GM10847 (cell line): ENCODE measurements around the gene SYTL1.

ENCODE experiments used
- POLR2A ChIP-seq: IDR thresholded peaks from 2 replicates; pipeline ENCODE4 v1.6.1; 2011; ENCODE audit not compliant: insufficient read length; ENCODE audit errors: extremely low read depth

SYTL1 gene

GRCh38 chr1:27335506-27336422, 6.1 kb upstream of the SYTL1 start:
- no peak for TF ChIP-seq POLR2A

- no peak for TF ChIP-seq POLR2A
Measured at GRCh38 chr1:27336756-27337155, 5.1 kb upstream of the SYTL1 start.

- no peak for TF ChIP-seq POLR2A
Measured at GRCh38 chr1:27338751-27339150, 3.1 kb upstream of the SYTL1 start.

GRCh38 chr1:27339213-27339612, 2.6 kb upstream of the SYTL1 start:
- TF ChIP-seq POLR2A, result no peak

- no peak for TF ChIP-seq POLR2A
Measured at GRCh38 chr1:27342391-27342777, 562 bp downstream of the SYTL1 start.

GRCh38 chr1:27342778-27343638, 1.2 kb downstream of the SYTL1 start:
- no peak for TF ChIP-seq POLR2A

- no peak for TF ChIP-seq POLR2A
Measured at GRCh38 chr1:27343639-27344025, 1.8 kb downstream of the SYTL1 start.

GRCh38 chr1:27345272-27345671, 3.5 kb downstream of the SYTL1 start:
- no peak for TF ChIP-seq POLR2A

GRCh38 chr1:27346357-27346756, 4.5 kb downstream of the SYTL1 start:
- TF ChIP-seq POLR2A, result no peak

GRCh38 chr1:27346991-27347624, 5.3 kb downstream of the SYTL1 start:
- TF ChIP-seq POLR2A, result no peak

GRCh38 chr1:27348861-27349783, 7.3 kb downstream of the SYTL1 start:
- no peak for TF ChIP-seq POLR2A

- TF ChIP-seq POLR2A, result no peak
Measured at GRCh38 chr1:27349784-27350662, 8.2 kb downstream of the SYTL1 start.

GRCh38 chr1:27350663-27351540, 9.1 kb downstream of the SYTL1 start:
- TF ChIP-seq POLR2A, result no peak
